HCT116 (cell line): Measurements from ENCODE around the gene BCDIN3D. TPM values are rescaled to one million over a fixed set of nuclear protein-coding genes. Genes with fewer than 3 reads are reported as not detected.

Experiments
- ATAC-seq: fragments of 200-7000 bp; cut with Tn5 transposase; 2 replicates; pipeline ENCODE4 v1.9.1; 2020; ENCODE audit warnings: mild to moderate bottlenecking, moderate library complexity
- BruUV-seq: library from RNA; stranded (reverse); fragments of 400-500 nt; replicated peaks from 2 replicates; lab custom pipeline; 2021; lab: Mats Ljungman, UMichigan
- CTCF ChIA-PET: fragments of 300-600 bp; sonication (Branson Sonifier 250); formaldehyde crosslinking; loops from one replicate; lab custom pipeline; 2021; ENCODE audit warnings: antibody characterized with exemption; lab: Charles Lee
- POLR2A ChIA-PET: fragments of 300-600, 350-600 bp; sonication (Branson Sonifier 250); formaldehyde crosslinking; loops from one replicate; lab custom pipeline; 2021; ENCODE audit warnings: antibody characterized with exemption; lab: Charles Lee
- RAD21 ChIA-PET, 2 experiments: fragments of 300-600 bp; sonication (Branson Sonifier 250); formaldehyde crosslinking; loops; one replicate each; lab custom pipeline; 2023; ENCODE audit warnings: low total read pairs in 2 of 2; ENCODE audit not compliant: uncharacterized antibody in 2 of 2, unreplicated experiment in 2 of 2, low non-redundant PET in 1 of 2; lab: Charles Lee
- DNase-seq: peaks from one replicate; pipeline ENCODE4 v3.0.0-alpha.2; 2010; ENCODE audit warnings: low read depth, low spot score
- H2AFZ ChIP-seq: fragments of 200-600 bp; shearing (Covaris generic), sonication (generic); 2 replicates; pipeline ENCODE4 v1.6.1; 2017; ENCODE audit warnings: low read depth, mixed run types, mixed read lengths, antibody characterized with exemption, low read length; ENCODE audit not compliant: poor library complexity, severe bottlenecking
- H3K27ac ChIP-seq: 2 replicates; pipeline ENCODE4 v1.5.1; 2012; ENCODE audit warnings: low read depth, low read length
- H3K27me3 ChIP-seq: fragments of 200-600 bp; sonication (generic); 2 replicates; pipeline ENCODE4 v1.6.1; 2016; ENCODE audit warnings: mixed run types, low read length, mixed read lengths; ENCODE audit not compliant: insufficient read depth
- H3K36me3 ChIP-seq, 2 experiments: fragments of 200-500 bp in 1 of 2; fragments of 200-600 bp in 1 of 2; sonication (Bioruptor generic) in 1 of 2; sonication (generic) in 1 of 2; 2 replicates each; pipeline versions ENCODE4 v1.5.1 to v1.6.1; 2014 to 2016; ENCODE audit warnings: low read length in 2 of 2, inconsistent platforms in 1 of 2, mixed read lengths in 1 of 2, mixed run types in 1 of 2; ENCODE audit not compliant: insufficient read depth in 2 of 2, control insufficient read depth in 1 of 2
- H3K4me1 ChIP-seq, 2 experiments: fragments of 200-600 bp in 1 of 2; sonication (generic) in 1 of 2; 2 replicates each; pipeline versions ENCODE4 v1.5.1 to v1.6.1; 2012 to 2017; ENCODE audit warnings: low read length in 2 of 2, inconsistent platforms in 1 of 2, mild to moderate bottlenecking in 1 of 2, mixed read lengths in 1 of 2, mixed run types in 1 of 2, moderate library complexity in 1 of 2; ENCODE audit not compliant: insufficient read depth in 2 of 2, control insufficient read depth in 1 of 2
- H3K4me2 ChIP-seq: fragments of 200-600 bp; sonication (generic); 2 replicates; pipeline ENCODE4 v1.6.1; 2017; ENCODE audit warnings: mixed run types, low read length, mixed read lengths
- H3K4me3 ChIP-seq, 2 experiments: fragments of 200-600 bp in 1 of 2; sonication (generic) in 1 of 2; replicated peaks in 1 of 2; 2 replicates each; pipeline ENCODE4 v1.5.1; 2011 to 2016; ENCODE audit warnings: low read length in 2 of 2, control low read depth in 1 of 2, low read depth in 1 of 2, mild to moderate bottlenecking in 1 of 2, mixed read lengths in 1 of 2, mixed run types in 1 of 2
- H3K79me2 ChIP-seq: fragments of 200-600 bp; sonication (generic); 2 replicates; pipeline ENCODE4 v1.6.1; 2017; ENCODE audit warnings: mild to moderate bottlenecking, mixed run types, low read length, moderate library complexity, mixed read lengths; ENCODE audit not compliant: insufficient read depth
- H3K9ac ChIP-seq: fragments of 200-600 bp; sonication (generic); 2 replicates; pipeline ENCODE4 v1.6.1; 2016; ENCODE audit warnings: low read length, mixed read lengths
- H3K9me2 ChIP-seq: fragments of 200-600 bp; sonication (generic), shearing (Covaris generic); 2 replicates; pipeline ENCODE4 v1.6.1; 2017; ENCODE audit warnings: mixed run types, mild to moderate bottlenecking, moderate library complexity; ENCODE audit not compliant: insufficient read depth
- H3K9me3 ChIP-seq, 2 experiments: fragments of 200-500 bp in 1 of 2; fragments of 200-600 bp in 1 of 2; sonication (Bioruptor generic) in 1 of 2; sonication (generic) in 1 of 2; 2 replicates each; pipeline ENCODE4 v1.6.1; 2014 to 2017; ENCODE audit warnings: low read length in 2 of 2, mixed read lengths in 2 of 2, inconsistent platforms in 1 of 2, low read depth in 1 of 2, mild to moderate bottlenecking in 1 of 2, mixed run types in 1 of 2, moderate library complexity in 1 of 2; ENCODE audit not compliant: control insufficient read depth in 1 of 2, insufficient read depth in 1 of 2
- H4K20me1 ChIP-seq: fragments of 200-600 bp; sonication (generic), shearing (Covaris generic); 2 replicates; pipeline ENCODE4 v1.6.1; 2017; ENCODE audit warnings: mixed run types, mild to moderate bottlenecking, moderate library complexity; ENCODE audit not compliant: insufficient read depth
- CBX3 ChIP-seq: IDR thresholded peaks from 2 replicates; pipeline ENCODE4 v1.6.1; 2012; ENCODE audit warnings: low read depth
- CEBPB ChIP-seq: IDR thresholded peaks from 2 replicates; pipeline ENCODE4 v1.6.1; 2012; ENCODE audit warnings: low read depth
- CTCF ChIP-seq, 3 experiments: fragments of 200-600 bp in 1 of 3; sonication (generic) in 1 of 3; IDR thresholded peaks in 2 of 3; conservative IDR thresholded peaks in 1 of 3; 2 replicates each; pipeline ENCODE4 v1.5.1; 2012 to 2017; ENCODE audit warnings: low read depth in 2 of 3, low read length in 2 of 3, antibody characterized with exemption in 1 of 3, borderline replicate concordance in 1 of 3, control low read depth in 1 of 3, mild to moderate bottlenecking in 1 of 3, mixed read lengths in 1 of 3, mixed run types in 1 of 3, moderate library complexity in 1 of 3; ENCODE audit not compliant: insufficient read depth in 1 of 3
- EGR1 ChIP-seq: IDR thresholded peaks from 2 replicates; pipeline ENCODE4 v1.6.1; 2012; ENCODE audit warnings: low read depth
- ELF1 ChIP-seq: IDR thresholded peaks from 2 replicates; pipeline ENCODE4 v1.6.1; 2012; ENCODE audit warnings: low read depth, borderline replicate concordance
- EZH2 ChIP-seq: fragments of 200-600 bp; sonication (generic); IDR thresholded peaks from 2 replicates; pipeline ENCODE4 v1.6.1; 2017; ENCODE audit warnings: antibody characterized with exemption, mixed run types
- EZH2phosphoT487 ChIP-seq: fragments of 200-600 bp; IDR thresholded peaks from 2 replicates; pipeline ENCODE4 v1.6.1; 2018; ENCODE audit warnings: antibody characterized with exemption, borderline replicate concordance
- FOSL1 ChIP-seq: IDR thresholded peaks from 2 replicates; pipeline ENCODE4 v1.6.1; 2012; ENCODE audit warnings: low read depth
- SIN3A ChIP-seq: IDR thresholded peaks from 2 replicates; pipeline ENCODE4 v1.6.1; 2012; ENCODE audit warnings: low read depth
- SP1 ChIP-seq: IDR thresholded peaks from 2 replicates; pipeline ENCODE4 v1.6.1; 2012; ENCODE audit warnings: low read depth
- SRF ChIP-seq: IDR thresholded peaks from 2 replicates; pipeline ENCODE4 v1.6.1; 2012; ENCODE audit warnings: low read depth
- ZBTB33 ChIP-seq: IDR thresholded peaks from 2 replicates; pipeline ENCODE4 v1.6.1; 2011; ENCODE audit warnings: mild to moderate bottlenecking, low read length, moderate library complexity; ENCODE audit not compliant: insufficient replicate concordance; ENCODE audit errors: extremely low read depth
- intact Hi-C: fragments of 100-400 bp; cut with micrococcal nuclease; formaldehyde crosslinking; loops from 2 replicates; pipeline ENCODE4 v1.10.0; 2022
- total RNA-seq: library from RNA; stranded (reverse); gene quantifications from one replicate; pipeline ENCODE4 v1.2.1, GENCODE V29; 2021; ENCODE audit not compliant: unreplicated experiment

The BCDIN3D gene
- total RNA-seq, 1 experiment from 2014 or later: 5.7 TPM

- Histone ChIP-seq H3K9me2 (no peaks in the 10 kb centered on the region), H3K9ac (no peak overlapping the region), H3K4me3 (no peak overlapping the region), H3K4me2 (no peak overlapping the region), H3K4me1 (no peaks in the 10 kb centered on the region), H3K27ac (no peak overlapping the region), H3K36me3 (no peaks in the 10 kb centered on the region; a peak in 1 of 4 replicates)
- no TSS peak for BruUV-seq
- ChIA-PET RAD21 (no interaction called here), POLR2A (no interaction called here)
- TF ChIP-seq CEBPB (no peak), ELF1 (no peak), EZH2 (no peak), EZH2phosphoT487 (no peak), ZBTB33 (no peak), CBX3 (no peak), CTCF (IDR thresholded peaks at IDR 0.05 in 2 of 3, conservative IDR thresholded peaks at IDR 0.05 in 1 of 3; ENCODE audit: borderline replicate concordance in 1 of 3, insufficient read depth in 1 of 3, low read depth in 2 of 3, low read length in 2 of 3) (no peak), SP1 (no peak), FOSL1 (no peak), SRF (no peak), EGR1 (no peak), SIN3A (no peak)
- TF ChIP-seq, all 23 proteins: peak for 0
- no peaks in the 10 kb centered on the region for H3K9me3 ChIP-seq
- intact Hi-C loops: no loop called here
- CTCF ChIA-PET: no interaction called here
- no peaks in the 10 kb centered on the region for H4K20me1 ChIP-seq
- H3K79me2 ChIP-seq: no peaks in the 10 kb centered on the region
- no peak overlapping the region for H2AFZ ChIP-seq
- H3K27me3 ChIP-seq: no peaks in the 10 kb centered on the region
- ATAC-seq (no peak), DNase-seq (no peak)
Observed at GRCh38 chr12:49796606-49797448, 46.1 kb downstream of the BCDIN3D start.
